Ishikawa (cell line): ENCODE measurements around the gene TMEM219.

Experiments
- CEBPB ChIP-seq: IDR thresholded peaks from 2 replicates; pipeline ENCODE4 v1.6.1; 2012
- CREB1 ChIP-seq: IDR thresholded peaks from 2 replicates; pipeline ENCODE4 v1.6.1; 2012; ENCODE audit warnings: low read depth
- EGR1 ChIP-seq: IDR thresholded peaks from 2 replicates; pipeline ENCODE4 v1.6.1; 2012
- EP300 ChIP-seq: IDR thresholded peaks from 2 replicates; pipeline ENCODE4 v1.6.1; 2012; ENCODE audit warnings: borderline replicate concordance
- FOXM1 ChIP-seq: IDR thresholded peaks from 2 replicates; pipeline ENCODE4 v1.6.1; 2012; ENCODE audit warnings: low read depth, borderline replicate concordance
- MAX ChIP-seq: IDR thresholded peaks from 2 replicates; pipeline ENCODE4 v1.6.1; 2012
- NFIC ChIP-seq: IDR thresholded peaks from 2 replicates; pipeline ENCODE4 v1.6.1; 2012
- RAD21 ChIP-seq: IDR thresholded peaks from 2 replicates; pipeline ENCODE4 v1.6.1; 2012; ENCODE audit warnings: low read depth
- TAF1 ChIP-seq: IDR thresholded peaks from 2 replicates; pipeline ENCODE4 v1.6.1; 2012; ENCODE audit warnings: low read depth, mild to moderate bottlenecking
- TCF12 ChIP-seq: IDR thresholded peaks from 2 replicates; pipeline ENCODE4 v1.6.1; 2012; ENCODE audit warnings: low read depth
- TEAD4 ChIP-seq: IDR thresholded peaks from 2 replicates; pipeline ENCODE4 v1.6.1; 2012
- YY1 ChIP-seq: IDR thresholded peaks from 2 replicates; pipeline ENCODE4 v1.6.1; 2012; ENCODE audit warnings: low read depth
- ZBTB7A ChIP-seq: IDR thresholded peaks from 2 replicates; pipeline ENCODE4 v1.6.1; 2012; ENCODE audit warnings: low read depth
- TF ChIP-seq, protein P1 (sequence below): IDR thresholded peaks from 2 replicates; pipeline ENCODE4 v1.6.1; 2012; ENCODE audit warnings: low read depth, mild to moderate bottlenecking
- TF ChIP-seq, protein P2 (sequence below): IDR thresholded peaks from 2 replicates; pipeline ENCODE4 v1.6.1; 2012

Gene TMEM219

DNA sequence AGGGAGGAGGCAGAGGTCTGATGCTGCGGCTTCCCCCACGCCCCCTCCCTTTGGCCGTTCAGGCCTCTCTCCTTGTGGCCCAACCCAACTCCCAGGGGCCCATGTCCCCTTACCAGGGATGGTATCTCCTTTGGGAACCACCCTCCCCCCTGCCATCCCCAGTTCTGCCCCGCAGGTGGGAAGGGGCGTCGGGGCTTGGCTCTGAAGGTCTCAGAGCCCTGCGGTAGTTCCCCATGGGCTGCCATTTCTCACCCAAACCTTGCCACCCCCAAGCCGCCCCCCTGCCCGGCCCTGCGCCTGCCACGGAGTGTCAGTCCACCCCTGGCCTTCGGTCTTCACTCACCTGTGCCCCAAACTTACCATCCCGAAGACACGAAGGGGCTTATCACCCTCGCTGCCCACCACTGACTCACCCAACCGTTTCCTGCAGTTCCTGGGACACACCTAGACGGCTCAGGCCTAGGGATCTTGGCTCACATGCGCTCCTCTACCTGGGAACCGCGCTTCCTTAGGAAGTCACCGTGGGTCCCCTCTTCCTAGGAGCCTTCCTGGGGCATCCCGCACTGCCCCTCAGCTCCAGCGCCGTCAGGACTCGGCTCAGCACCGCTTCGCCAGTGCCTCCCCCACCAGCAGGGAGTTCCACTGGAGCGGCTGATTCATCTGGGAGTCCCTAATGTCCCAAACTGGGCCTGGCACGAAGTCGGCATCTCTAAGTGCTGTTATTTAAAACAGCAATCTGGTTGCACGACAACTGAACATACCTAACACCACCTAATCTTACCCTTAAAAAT is 50.0 kb downstream of the TMEM219 start:
- no peak for TF ChIP-seq EGR1
- TF ChIP-seq, protein P1, sequence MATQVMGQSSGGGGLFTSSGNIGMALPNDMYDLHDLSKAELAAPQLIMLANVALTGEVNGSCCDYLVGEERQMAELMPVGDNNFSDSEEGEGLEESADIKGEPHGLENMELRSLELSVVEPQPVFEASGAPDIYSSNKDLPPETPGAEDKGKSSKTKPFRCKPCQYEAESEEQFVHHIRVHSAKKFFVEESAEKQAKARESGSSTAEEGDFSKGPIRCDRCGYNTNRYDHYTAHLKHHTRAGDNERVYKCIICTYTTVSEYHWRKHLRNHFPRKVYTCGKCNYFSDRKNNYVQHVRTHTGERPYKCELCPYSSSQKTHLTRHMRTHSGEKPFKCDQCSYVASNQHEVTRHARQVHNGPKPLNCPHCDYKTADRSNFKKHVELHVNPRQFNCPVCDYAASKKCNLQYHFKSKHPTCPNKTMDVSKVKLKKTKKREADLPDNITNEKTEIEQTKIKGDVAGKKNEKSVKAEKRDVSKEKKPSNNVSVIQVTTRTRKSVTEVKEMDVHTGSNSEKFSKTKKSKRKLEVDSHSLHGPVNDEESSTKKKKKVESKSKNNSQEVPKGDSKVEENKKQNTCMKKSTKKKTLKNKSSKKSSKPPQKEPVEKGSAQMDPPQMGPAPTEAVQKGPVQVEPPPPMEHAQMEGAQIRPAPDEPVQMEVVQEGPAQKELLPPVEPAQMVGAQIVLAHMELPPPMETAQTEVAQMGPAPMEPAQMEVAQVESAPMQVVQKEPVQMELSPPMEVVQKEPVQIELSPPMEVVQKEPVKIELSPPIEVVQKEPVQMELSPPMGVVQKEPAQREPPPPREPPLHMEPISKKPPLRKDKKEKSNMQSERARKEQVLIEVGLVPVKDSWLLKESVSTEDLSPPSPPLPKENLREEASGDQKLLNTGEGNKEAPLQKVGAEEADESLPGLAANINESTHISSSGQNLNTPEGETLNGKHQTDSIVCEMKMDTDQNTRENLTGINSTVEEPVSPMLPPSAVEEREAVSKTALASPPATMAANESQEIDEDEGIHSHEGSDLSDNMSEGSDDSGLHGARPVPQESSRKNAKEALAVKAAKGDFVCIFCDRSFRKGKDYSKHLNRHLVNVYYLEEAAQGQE: no peak
- no peak for TF ChIP-seq TCF12
- no peak for TF ChIP-seq FOXM1
- no peak for TF ChIP-seq CREB1
- TF ChIP-seq EP300: no peak
- TF ChIP-seq, protein P2, sequence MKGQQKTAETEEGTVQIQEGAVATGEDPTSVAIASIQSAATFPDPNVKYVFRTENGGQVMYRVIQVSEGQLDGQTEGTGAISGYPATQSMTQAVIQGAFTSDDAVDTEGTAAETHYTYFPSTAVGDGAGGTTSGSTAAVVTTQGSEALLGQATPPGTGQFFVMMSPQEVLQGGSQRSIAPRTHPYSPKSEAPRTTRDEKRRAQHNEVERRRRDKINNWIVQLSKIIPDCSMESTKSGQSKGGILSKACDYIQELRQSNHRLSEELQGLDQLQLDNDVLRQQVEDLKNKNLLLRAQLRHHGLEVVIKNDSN: no peak
- no peak for TF ChIP-seq ZBTB7A
- TF ChIP-seq RAD21: no peak
- TF ChIP-seq TEAD4: no peak
- TF ChIP-seq MAX: no peak
- no peak for TF ChIP-seq NFIC
- no peak for TF ChIP-seq YY1
- no peak for TF ChIP-seq CEBPB
- TF ChIP-seq TAF1: no peak

GRCh38 chr16:30016555-30017276 is 54.8 kb downstream of the TMEM219 start:
- TF ChIP-seq MAX: no peak
- TF ChIP-seq TEAD4: no peak
- TF ChIP-seq FOXM1: no peak
- no peak for TF ChIP-seq EP300
- TF ChIP-seq CEBPB: no peak
- no peak for TF ChIP-seq TAF1
- TF ChIP-seq TCF12: no peak
- TF ChIP-seq CREB1: no peak
- no peak for TF ChIP-seq RAD21
- TF ChIP-seq YY1: no peak
- TF ChIP-seq ZBTB7A: no peak
- TF ChIP-seq, protein P1: no peak
- TF ChIP-seq, protein P2: no peak
- no peak for TF ChIP-seq NFIC
- no peak for TF ChIP-seq EGR1

DNA sequence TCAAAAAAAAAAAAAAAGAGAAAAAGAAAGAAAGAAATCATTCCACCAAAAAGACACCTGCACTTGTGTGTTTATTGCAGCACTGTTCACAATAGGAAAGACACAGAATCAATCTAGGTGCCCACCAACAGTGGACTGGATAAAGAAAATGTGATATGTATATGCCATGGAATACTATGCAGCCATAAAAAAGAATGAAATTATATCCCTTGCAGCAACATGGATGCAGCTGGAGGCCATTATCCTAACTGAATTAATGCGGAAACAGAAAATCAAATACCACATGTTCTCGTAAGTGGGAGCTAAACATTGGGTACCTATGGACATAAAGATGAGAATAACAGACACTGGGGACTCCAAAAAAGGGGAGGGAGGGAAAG is 55.4 kb downstream of the TMEM219 start:
- TF ChIP-seq TAF1 (no peak), CREB1 (no peak), EGR1 (no peak), TCF12 (no peak), ZBTB7A (no peak), MAX (no peak)
- TF ChIP-seq, protein P1: no peak

GRCh38 chr16:30018731-30019158 is 56.9 kb downstream of the TMEM219 start:
- peak; percentile 36; the same call in 1 of the 2 replicates for TF ChIP-seq TEAD4
- TF ChIP-seq RAD21: no peak
- peak; percentile 71 for TF ChIP-seq TCF12
- TF ChIP-seq, protein P2: 0 out of 2 replicates have a peak, but pooled peaks have one; percentile 22
- no peak for TF ChIP-seq CREB1
- TF ChIP-seq, protein P1: no peak
- TF ChIP-seq YY1: 0 out of 2 replicates have a peak, but pooled peaks have one; percentile 12
- TF ChIP-seq TAF1: no peak
- 0 out of 2 replicates have a peak, but pooled peaks have one; percentile 22 for TF ChIP-seq MAX
- TF ChIP-seq CEBPB: peak; percentile 14; the same call in 1 of the 2 replicates
- 0 out of 2 replicates have a peak, but pooled peaks have one; percentile 24 for TF ChIP-seq FOXM1
- TF ChIP-seq NFIC: peak; percentile 72
- TF ChIP-seq ZBTB7A: no peak
- peak; percentile 67 for TF ChIP-seq EP300
